HCT116 (cell line): ENCODE results near the gene PRDM2.

Experiments used
- CEBPB ChIP-seq: IDR thresholded peaks from 2 replicates; pipeline ENCODE4 v1.6.1; 2012; ENCODE audit warnings: low read depth
- POLR2A ChIP-seq: IDR thresholded peaks from 2 replicates; pipeline ENCODE4 v1.7.0; 2011; ENCODE audit warnings: borderline replicate concordance; ENCODE audit not compliant: insufficient read depth, insufficient read length; ENCODE audit errors: extremely low read depth
- TF ChIP-seq, protein P1 (sequence below), 3 experiments: fragments of 200-600 bp in 1 of 3; sonication (generic) in 1 of 3; IDR thresholded peaks in 2 of 3; conservative IDR thresholded peaks in 1 of 3; 2 replicates each; pipeline ENCODE4 v1.5.1; 2012 to 2017; ENCODE audit warnings: low read depth in 2 of 3, low read length in 2 of 3, antibody characterized with exemption in 1 of 3, borderline replicate concordance in 1 of 3, control low read depth in 1 of 3, mild to moderate bottlenecking in 1 of 3, mixed read lengths in 1 of 3, mixed run types in 1 of 3, moderate library complexity in 1 of 3; ENCODE audit not compliant: insufficient read depth in 1 of 3
- TF ChIP-seq, protein P2 (sequence below): IDR thresholded peaks from 2 replicates; pipeline ENCODE4 v1.6.1; 2012

GRCh38 chr1:13664451-13664850, 35.5 kb upstream of the PRDM2 start:
- TF ChIP-seq CEBPB = no peak
- TF ChIP-seq POLR2A = no peak
- TF ChIP-seq, protein P1, sequence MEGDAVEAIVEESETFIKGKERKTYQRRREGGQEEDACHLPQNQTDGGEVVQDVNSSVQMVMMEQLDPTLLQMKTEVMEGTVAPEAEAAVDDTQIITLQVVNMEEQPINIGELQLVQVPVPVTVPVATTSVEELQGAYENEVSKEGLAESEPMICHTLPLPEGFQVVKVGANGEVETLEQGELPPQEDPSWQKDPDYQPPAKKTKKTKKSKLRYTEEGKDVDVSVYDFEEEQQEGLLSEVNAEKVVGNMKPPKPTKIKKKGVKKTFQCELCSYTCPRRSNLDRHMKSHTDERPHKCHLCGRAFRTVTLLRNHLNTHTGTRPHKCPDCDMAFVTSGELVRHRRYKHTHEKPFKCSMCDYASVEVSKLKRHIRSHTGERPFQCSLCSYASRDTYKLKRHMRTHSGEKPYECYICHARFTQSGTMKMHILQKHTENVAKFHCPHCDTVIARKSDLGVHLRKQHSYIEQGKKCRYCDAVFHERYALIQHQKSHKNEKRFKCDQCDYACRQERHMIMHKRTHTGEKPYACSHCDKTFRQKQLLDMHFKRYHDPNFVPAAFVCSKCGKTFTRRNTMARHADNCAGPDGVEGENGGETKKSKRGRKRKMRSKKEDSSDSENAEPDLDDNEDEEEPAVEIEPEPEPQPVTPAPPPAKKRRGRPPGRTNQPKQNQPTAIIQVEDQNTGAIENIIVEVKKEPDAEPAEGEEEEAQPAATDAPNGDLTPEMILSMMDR (IDR thresholded peaks at IDR 0.05 in 2 of 3, conservative IDR thresholded peaks at IDR 0.05 in 1 of 3; ENCODE audit: borderline replicate concordance in 1 of 3, insufficient read depth in 1 of 3, low read depth in 2 of 3, low read length in 2 of 3) = no peak
- TF ChIP-seq, protein P2, sequence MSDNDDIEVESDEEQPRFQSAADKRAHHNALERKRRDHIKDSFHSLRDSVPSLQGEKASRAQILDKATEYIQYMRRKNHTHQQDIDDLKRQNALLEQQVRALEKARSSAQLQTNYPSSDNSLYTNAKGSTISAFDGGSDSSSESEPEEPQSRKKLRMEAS = no peak
